HG03108 (cell line): Measurements from ENCODE around the gene RNF144B.
"Not testable (repeated sequence)": the region's sequence is repeated elsewhere in the genome, so short reads cannot be mapped to it uniquely, and the experiment has no call there.

ENCODE experiments used
- ATAC-seq: cut with Tn5 transposase; IDR thresholded peaks from one replicate; pipeline ENCODE4 v1.9.1; 2021; ENCODE audit warnings: moderate library complexity; ENCODE audit not compliant: unreplicated experiment

Gene RNF144B

GRCh38 chr6:18387061-18387721 is at the start of gene RNF144B:
RNF144B (plus strand) TSS chr6:18387350; CDS start chr6:18399535, 12,185 bp downstream.
- peak; percentile 77 for ATAC-seq

- no peak for ATAC-seq
These were observed 47.6 kb upstream of the RNF144B start for GRCh38 chr6:18339599-18339998.

DNA sequence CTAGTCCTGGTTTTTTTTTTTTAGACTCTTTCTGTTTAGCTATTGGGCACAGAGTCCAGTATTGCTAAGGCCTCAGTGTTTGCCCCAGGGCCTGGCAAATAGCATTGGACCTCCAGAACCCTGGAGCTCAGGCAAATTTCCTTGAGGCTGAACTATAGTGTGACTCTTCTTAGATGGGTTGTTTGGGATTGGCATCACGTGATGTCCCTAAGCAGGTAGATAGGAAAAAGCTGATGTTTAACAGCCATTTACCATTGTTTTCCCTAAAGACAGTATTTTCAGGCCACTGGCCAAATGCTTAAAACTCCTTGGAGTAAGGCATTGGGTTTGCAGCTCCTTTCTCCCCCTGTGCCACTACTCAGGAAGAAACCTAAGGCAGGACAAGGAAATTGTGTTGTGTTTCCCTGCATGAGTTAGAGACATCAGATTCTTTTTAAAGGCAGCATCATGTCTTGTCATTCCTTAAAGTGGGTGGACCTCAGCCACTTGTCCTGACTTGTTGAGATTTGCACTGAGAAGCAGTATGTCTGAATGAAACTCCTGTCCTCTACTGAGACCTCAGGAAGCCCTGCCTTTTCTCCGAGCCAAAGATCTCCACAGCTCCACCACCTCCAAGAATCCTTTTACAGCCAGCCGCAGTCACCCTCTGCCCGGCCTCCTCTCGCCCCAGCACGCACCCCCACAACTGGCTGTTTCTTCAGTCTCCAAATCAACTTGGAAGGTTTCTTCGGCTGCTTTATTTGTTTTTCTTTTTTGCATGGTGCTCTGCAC is 46.2 kb upstream of the RNF144B start:
- no peak for ATAC-seq

DNA sequence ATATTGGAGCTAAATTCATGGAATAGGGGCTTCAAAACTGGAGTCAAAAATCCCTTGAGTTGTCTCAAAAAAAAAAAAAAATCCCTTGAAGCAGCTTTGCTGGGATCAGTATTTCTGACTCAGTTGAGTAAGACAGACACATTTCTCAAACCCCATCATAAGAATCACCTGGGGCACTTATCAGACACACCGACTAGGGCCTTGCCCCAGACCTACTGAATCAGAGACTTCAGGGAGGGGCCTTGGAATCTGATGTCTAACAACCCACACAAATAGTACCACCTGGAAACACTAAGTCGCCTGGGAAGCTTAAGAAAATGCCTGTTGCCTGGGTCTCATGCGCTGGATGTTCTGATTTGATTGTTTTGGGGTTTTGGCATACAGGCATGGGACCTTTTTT is 44.9 kb upstream of the RNF144B start:
- ATAC-seq: no peak

DNA sequence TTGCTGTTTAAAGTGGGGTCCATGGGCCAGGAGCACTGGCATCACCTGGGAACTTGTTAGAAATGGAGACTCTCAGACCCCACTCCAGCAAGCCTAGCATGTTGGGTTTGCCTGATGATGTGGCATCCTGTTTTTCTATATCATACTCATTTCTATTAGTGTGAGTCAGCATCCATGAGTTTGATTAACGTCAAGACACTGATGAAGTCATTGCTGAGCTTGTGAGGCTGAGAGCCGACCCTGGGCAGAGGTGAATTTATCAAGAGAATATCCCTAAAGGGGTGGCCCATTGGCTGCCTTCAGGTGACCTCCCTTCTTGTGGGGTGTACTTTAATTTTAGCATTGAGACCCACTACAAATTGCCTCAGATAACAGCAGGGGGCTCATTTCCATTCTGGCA is 43.4 kb upstream of the RNF144B start:
- ATAC-seq: no peak

- no peak for ATAC-seq
These were observed 40.1 kb upstream of the RNF144B start for GRCh38 chr6:18347021-18347577.

DNA sequence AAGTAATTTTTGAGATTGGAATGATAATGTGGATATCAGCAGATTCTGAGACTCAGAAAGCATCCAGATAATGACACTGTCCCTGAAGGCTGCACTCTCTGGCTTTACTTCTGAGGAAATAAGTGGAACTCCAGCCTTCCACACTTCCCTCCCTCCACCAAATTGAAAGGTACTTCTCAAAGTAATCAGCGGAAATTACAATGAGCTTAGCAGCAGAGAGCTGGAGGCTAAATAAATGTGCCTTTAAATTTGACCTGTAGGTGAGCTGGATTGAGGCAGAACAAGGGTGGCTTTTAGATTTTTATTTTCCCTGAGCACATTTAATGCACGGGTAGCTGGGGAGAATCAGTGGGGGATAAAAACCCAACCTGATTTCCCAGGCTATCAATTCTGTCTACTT is 39.3 kb upstream of the RNF144B start:
- ATAC-seq: no peak

DNA sequence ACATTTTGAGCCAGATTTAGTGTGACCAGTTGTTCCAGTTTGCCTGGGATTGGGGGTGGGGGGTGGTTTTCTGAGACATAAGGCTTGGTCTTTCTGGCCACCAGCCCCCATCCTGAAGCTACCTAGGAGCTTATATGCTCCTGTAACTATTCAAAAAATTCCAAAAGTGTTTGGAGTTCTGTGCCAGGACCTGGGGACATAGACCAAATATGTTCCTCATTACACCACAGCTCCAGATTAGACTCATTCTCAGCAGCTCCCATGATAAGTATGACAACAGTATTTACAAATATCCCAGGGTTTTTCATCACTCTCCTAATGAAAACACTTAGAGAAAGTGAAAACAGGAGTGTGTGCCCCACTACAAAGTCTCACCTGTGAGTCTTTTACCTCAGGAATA is 37.8 kb upstream of the RNF144B start:
- ATAC-seq: no peak

DNA sequence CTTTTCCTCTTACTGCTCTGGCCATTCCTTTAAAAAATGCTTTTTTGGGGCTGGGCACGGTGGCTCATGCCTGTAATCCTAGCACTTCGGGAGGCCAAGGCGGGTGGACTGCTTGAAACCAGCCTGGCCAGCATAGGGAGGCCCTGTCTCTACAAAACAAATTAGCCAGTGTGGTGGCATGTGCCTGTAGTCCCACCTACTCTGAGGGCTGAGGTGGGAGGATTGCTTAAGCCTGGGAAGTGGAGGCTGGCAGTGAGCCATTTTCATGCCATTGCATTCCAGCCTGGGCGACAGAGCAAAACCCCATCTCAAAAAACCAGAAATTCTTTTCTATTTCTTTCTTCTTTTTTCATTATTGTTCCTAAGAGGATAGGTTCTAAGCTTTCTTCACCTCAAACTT is 36.9 kb upstream of the RNF144B start:
- no peak for ATAC-seq

GRCh38 chr6:18350712-18351111 is 36.4 kb upstream of the RNF144B start:
- no peak for ATAC-seq

DNA sequence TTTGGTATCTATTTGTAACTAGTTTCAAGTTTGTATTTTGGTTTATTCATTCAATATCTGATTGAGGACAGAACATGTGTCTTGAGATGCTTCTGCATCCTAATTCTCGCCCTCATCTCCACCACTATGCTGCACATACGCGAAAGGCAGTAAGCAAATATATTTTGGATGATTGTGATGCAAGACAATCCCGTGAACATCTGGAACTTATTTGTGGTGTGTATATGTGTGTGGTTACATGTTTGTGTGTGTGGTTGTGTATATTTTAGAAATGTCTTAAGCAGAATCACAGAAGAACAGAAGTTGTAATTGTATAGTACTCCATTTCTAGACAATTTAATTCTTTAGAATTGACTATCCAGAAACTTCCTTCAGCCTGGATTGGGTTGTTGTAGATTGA is 35.1 kb upstream of the RNF144B start:
- ATAC-seq: no peak

DNA sequence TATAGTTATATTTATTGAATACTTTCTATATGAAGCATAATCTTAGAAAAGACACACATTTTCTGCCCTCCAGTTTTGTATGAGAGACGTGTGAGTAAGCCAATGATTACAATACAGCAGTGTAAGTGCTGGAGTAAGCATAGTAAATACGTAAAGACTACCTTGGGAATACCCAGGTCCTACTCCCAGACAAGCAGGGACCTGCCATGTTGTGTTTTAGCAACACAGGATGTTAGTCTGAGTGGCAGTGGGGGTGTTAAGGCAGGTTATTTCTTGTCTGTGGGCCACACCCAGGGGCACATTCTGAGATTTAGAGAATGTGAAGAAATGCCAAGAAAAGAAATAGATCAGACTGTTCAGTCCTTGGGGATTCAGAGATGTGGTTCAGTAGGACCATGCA is 34.3 kb upstream of the RNF144B start:
- ATAC-seq: no peak

- ATAC-seq: no peak
These were observed 33.9 kb upstream of the RNF144B start for GRCh38 chr6:18353251-18353650.

DNA sequence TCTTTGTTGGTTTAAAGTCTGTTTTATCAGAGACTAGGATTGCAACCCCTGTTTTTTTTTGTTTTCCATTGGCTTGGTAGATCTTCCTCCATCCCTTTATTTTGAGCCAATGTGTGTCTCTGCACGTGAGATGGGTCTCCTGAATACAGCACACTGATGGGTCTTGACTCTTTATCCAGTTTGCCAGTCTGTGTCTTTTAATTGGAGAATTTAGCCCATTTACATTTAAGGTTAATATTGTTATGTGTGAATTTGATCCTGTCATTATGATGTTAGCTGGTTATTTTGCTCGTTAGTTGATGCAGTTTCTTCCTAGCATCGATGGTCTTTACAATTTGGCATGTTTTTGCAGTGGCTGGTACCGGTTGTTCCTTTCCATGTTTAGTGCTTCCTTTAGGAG is 29.6 kb upstream of the RNF144B start:
- ATAC-seq: not testable (repeated sequence)

- ATAC-seq: peak; percentile 86
These were observed 27.8 kb upstream of the RNF144B start for GRCh38 chr6:18359237-18359885.

- no peak for ATAC-seq
These were observed 27.0 kb upstream of the RNF144B start for GRCh38 chr6:18360188-18360587.

DNA sequence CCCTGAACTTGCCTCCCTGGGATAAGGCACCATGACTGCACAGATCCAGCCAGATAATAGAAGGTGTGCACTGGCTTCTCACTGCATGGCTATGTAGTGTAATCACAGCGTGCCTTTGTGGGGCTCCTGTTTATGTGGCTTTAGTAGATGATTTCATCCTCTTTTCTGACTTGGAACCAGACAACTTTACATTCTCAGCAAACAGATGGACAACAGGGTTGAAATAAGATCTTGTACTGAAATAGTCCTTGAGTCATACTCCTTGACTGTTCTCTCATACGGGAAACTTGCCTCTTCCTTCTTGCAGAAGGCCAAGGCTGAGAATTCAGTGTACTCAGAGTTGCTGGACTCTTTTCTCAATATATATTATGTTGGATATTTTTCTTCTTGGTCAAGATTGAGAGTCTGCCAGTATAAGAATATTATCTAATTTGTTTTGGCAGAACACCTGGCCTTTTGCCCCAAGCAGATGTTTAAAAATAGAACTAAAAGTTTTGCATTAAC is 25.0 kb upstream of the RNF144B start:
- ATAC-seq: no peak

- no peak for ATAC-seq
These were observed 23.4 kb upstream of the RNF144B start for GRCh38 chr6:18363746-18364145.

DNA sequence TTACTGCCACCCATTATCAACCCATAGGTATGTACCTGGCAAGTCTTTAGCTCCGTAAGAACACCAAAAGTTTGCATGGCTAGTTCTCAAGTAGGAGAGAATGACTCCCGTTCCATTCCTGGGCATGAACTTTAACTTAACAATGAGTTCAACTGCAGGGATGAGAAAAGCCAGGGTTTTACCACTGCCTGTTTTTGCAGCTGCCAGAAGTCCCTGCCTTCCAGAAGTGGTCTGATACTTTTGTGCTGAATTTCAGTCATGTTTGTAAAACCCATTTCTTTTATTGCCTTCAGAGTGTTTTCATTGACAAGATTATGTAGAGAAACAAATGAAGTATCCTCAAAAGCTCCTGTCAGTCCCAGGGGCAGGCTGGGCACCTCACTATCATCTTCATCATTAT is 22.6 kb upstream of the RNF144B start:
- not testable (repeated sequence) for ATAC-seq

GRCh38 chr6:18367371-18367770 is 19.8 kb upstream of the RNF144B start:
- ATAC-seq: no peak

GRCh38 chr6:18368277-18369105 is 18.7 kb upstream of the RNF144B start:
- no peak for ATAC-seq
